GM18858 (cell line): ENCODE measurements around the gene ZBTB49.
A peak's percentile ranks its signal among the peaks of the same experiment; 100 is the strongest.
"Not testable (repeated sequence)": the region's sequence is repeated elsewhere in the genome, so short reads cannot be mapped to it uniquely, and the experiment has no call there.

Source experiments
- ATAC-seq: cut with Tn5 transposase; IDR thresholded peaks from one replicate; pipeline ENCODE4 v1.9.1; 2021; ENCODE audit not compliant: unreplicated experiment

The ZBTB49 gene

GRCh38 chr4:4323705-4324534, 33.9 kb downstream of the ZBTB49 start:
- ATAC-seq: no peak

- no peak for ATAC-seq
Observed at GRCh38 chr4:4325321-4325720, 35.3 kb downstream of the ZBTB49 start.

- no peak for ATAC-seq
Observed at GRCh38 chr4:4326166-4326565, 36.1 kb downstream of the ZBTB49 start.

DNA sequence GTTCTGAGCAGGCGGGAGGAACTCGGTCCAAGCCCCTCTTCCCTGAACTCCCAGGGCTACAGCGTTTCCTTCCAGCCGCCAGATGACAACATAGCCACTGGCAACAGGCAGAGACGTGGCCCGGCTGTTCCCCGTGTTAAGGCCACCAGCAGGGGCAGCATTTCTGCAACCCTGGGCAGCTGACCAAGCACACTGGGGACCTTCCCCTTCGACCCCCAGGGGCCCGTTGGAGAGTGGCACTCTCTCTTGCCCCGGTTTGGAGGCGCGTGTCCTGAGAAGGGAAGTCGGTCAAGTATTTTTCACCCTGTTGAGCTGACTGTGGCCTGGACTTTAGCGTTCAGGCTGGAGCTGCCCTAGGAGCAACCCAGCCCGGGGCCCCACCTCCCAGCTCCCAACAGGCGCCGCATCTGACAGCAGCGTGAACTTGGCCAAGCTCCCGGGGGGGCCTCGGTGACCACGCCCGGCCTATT, 37.6 kb downstream of the ZBTB49 start:
- ATAC-seq: no peak

DNA sequence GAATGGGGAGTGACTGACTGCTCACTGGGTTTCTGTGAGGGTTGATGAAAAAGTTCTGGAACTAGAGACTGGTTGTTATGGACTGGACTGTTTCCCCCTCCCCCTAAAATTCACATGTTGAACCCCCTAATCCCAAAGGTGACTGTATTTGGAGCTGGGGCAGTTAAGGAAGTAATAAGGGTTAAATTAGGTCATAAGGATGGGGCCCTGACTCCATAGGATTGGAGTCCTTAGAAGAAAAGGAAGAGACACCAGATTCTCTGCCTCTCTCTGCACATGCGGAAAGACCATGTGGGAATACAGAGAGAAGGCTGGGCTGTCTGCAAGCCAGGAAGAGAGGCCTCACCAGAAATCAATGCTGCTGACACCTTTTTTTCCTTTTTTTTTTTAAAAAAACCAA, 38.2 kb downstream of the ZBTB49 start:
- no peak for ATAC-seq

GRCh38 chr4:4328840-4329239, 38.8 kb downstream of the ZBTB49 start:
- no peak for ATAC-seq

DNA sequence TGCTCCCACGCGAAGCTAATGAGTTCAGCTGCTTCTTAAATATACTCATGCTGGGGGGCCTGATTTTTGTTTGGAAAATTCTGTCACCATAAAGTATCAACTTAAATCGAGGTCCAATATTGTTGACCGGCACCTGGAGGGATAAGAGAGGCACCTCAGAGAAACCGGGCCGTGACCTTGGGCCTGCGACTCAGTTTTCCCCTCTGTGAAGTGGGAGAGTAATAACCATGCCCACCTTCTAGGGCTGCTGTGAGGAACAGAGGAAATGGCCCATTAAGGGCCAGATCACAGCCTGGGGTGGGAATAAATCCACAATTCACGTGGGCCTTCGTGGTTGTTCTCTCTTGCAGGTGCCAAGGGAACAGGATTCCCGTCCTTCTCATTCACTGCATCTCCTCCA, 39.4 kb downstream of the ZBTB49 start:
- ATAC-seq: no peak

GRCh38 chr4:4330794-4331193, 40.7 kb downstream of the ZBTB49 start:
- ATAC-seq: no peak

- no peak for ATAC-seq
Observed at GRCh38 chr4:4332529-4332928, 42.5 kb downstream of the ZBTB49 start.

GRCh38 chr4:4333265-4333706, 43.2 kb downstream of the ZBTB49 start:
- ATAC-seq: no peak

DNA sequence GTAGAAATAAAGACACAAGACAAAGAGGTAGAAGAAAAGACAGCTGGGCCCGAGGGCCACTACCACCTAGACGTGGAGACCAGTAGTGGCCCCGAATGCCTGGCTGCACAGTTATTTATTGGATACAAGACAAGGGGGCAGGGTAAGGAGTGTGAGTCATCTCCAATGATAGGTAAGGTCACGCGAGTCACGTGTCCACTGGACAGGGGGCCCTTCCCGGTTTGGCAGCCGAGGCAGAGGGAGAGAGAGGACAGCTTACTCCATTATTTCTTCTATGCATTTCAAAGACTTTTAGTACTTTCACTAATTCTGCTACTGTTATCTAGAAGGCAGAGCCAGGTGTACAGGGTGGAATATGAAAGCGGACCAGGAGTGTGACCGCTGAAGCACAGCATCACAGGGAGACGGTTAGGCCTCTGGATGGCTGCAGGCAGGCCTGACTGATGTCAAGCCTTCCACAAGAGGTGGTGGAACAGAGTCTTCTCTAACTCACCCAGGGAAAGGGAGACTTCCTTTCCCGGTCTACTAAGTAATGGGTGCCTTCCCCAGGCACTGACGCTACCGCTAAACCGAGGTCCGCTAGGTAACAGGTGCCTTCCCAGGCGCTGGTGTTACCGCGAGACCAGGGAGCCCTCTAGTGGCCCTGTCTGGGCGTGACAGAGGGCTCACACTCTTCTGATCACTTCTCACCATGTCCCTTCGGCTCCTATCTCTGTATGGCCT, 44.9 kb downstream of the ZBTB49 start:
- ATAC-seq: peak; percentile 83

DNA sequence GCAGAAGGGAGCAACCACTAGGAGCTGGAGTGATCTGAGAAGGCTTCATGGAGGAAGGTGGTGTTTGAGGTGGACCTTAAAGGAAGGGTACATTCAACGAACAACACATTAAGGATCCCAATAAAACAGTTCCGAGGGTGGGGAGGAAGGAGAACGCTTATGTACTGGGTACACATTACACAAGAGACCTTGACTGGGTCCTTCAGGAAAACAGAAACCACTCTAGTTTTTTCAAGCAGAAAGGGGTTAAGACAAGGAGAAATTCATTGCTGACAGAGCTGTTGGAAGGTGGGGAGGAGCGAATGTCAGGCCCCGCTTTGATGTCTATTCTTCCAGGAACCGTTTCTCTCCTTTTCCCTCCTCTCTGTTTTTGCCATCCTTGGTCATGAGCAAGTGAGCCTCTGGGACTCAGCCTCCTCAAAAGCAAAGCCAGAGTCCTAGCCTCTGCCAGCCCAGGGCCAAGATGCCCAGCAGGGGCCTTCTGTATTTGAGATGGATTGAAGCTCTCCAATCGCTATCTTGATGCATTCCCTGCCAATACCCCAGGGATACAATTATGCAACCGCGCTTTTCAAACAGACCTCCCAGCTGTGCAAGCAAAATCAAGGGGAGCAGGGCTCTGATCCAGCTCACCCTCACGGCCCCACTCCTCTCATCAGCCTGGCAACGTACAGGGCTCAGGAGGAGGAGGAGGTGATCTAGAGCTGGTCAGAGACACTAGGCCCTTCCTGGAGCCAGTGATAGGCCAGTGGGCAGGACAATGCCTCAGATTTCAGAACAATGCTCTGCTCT, 48.4 kb downstream of the ZBTB49 start:
- ATAC-seq: no peak

DNA sequence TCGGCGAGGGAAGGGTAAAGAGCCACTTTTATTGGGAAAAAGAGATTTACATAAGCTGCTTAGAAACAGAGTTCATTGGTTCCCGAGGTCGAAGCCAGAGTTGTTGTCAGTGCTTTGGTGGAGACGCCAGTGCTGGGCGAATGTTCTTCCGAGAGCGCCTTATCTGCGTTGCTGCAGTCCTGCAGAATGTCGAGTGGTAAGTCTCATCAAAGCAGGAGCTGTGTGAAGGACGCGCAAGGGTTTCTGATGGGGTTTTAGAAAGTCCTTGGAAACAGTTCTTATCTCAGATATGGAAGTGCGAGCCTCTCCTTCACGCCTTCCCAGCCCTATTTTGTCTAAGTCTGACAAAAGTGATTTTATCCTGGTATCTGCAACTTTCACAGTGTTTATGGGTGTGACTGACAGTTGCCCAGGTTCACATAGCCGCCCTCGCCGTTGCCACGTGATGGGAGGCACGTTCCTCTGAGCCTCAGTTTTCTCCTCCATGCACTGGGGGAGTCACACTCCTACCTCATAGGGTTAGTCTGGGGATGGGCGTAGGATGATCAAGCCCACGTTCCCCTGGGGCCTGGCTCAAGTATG, 49.5 kb downstream of the ZBTB49 start:
- ATAC-seq: no peak

GRCh38 chr4:4341861-4342650, 52.0 kb downstream of the ZBTB49 start:
- no peak for ATAC-seq

- no peak for ATAC-seq
Observed at GRCh38 chr4:4343038-4343437, 53.0 kb downstream of the ZBTB49 start.

DNA sequence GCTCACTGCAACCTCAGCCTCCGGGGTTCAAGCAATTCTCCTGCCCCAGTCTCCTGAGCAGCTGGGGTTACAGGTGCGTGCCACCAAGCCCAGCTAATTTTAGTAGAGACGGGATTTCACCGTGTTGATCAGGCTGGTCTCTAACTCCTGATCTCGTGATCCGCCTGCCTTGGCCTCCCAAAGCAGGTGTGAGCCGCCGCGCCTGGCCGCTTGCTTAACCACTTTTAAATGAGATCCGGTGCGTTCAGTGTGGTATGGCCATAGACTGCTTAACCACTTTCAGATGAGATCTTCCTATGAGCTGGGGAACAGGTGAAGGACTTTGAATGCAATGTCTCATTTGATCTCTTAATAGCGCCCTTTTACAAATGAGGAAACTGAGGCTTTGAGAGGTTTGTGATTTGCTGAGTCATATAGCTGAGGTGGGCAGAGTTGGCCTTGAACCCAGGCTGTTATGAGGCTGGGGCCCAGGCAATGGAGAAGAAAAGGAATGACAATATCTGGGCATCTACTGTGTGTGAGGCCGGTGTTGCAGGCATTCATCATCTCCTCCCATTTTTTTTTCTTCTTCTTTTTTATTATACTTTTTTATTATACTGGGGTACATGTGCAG, 55.0 kb downstream of the ZBTB49 start:
- ATAC-seq: peak; percentile 76

DNA sequence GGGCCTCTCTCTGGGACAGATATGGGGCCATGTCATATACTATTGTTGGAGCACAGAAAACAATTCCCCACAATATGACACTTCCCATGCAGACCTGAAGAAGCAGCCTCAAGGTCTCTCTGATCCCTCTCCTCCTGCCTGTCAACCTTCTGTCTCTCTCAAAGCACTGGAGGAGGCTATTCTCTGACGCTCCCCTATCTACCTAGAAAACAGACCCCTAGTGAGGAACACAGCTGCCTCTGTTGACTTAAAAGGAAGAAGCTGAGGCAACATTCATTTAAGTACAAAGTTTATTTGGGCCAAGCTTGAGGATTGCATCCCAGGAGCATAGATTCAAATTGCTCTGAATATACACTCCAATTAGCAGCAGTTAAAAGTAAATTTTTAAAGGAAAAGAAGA, 57.5 kb downstream of the ZBTB49 start:
- ATAC-seq: no peak

DNA sequence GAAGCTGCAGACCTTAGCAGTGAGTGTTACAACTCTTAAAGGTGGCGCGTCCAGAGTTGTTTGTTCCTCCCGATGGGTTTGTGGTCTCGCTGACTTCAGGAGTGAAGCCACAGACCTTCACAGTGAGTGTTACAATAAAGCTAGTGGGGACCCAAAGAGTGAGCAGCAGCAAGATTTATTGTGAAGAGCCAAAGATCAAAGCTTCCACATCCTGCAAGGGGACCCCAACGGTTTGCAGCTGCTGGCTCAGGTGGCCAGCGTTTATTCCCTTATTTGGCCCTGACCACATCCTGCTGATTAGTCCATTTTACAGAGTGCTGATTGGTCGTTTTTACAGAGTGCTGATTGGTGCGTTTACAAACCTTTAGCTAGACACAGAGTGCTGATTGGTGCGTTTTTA, 58.5 kb downstream of the ZBTB49 start:
- ATAC-seq: not testable (repeated sequence)

DNA sequence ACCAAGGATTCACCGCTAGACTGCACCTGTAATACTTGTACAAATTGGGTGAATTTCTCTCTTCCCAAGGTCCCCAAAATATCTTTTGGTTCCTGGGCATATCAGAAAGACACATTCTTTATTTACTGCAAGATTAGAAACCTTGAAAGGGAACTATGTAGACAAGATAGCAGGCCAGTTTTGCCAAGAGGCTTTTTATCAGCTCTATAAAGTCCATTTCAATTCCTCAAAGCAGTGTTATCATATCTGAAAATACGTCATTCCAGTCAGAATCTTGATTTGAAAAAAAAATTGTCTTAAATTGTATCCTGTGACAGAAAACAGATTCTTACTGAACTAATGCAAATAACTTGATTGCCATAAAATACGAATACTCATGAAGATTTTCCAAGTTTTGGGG, 59.8 kb downstream of the ZBTB49 start:
- no peak for ATAC-seq

- no peak for ATAC-seq
Observed at GRCh38 chr4:4350909-4351308, 60.9 kb downstream of the ZBTB49 start.
